GM12873 (cell line): ENCODE results near the gene FRAS1.

Source experiments
- TF ChIP-seq, protein P1 (sequence below): IDR thresholded peaks from 2 replicates; pipeline ENCODE4 v1.5.1; 2012; ENCODE audit warnings: low read depth, mild to moderate bottlenecking, moderate library complexity, low read length, control low read depth; ENCODE audit not compliant: insufficient read depth; ENCODE audit errors: missing control alignments

The FRAS1 gene

DNA sequence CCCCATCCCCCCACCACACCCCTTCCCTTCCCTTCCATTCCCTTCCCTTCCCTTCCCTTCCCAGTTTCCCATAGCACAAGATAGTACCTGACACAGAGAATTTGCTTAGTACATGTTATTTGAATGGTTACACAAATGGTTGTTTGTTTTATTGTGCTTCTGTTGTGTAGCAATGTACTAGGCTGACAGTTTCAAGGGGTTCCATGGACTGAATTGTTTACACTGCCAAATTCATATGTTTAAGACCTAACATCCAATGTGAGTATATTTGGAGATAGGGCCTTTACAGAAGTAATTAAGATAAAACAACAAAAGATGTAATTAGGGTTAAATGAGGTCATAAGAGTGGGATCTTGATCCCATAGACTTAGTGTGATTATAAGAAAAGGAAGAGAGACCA, 133.5 kb downstream of the FRAS1 start:
- TF ChIP-seq, protein P1, sequence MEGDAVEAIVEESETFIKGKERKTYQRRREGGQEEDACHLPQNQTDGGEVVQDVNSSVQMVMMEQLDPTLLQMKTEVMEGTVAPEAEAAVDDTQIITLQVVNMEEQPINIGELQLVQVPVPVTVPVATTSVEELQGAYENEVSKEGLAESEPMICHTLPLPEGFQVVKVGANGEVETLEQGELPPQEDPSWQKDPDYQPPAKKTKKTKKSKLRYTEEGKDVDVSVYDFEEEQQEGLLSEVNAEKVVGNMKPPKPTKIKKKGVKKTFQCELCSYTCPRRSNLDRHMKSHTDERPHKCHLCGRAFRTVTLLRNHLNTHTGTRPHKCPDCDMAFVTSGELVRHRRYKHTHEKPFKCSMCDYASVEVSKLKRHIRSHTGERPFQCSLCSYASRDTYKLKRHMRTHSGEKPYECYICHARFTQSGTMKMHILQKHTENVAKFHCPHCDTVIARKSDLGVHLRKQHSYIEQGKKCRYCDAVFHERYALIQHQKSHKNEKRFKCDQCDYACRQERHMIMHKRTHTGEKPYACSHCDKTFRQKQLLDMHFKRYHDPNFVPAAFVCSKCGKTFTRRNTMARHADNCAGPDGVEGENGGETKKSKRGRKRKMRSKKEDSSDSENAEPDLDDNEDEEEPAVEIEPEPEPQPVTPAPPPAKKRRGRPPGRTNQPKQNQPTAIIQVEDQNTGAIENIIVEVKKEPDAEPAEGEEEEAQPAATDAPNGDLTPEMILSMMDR = no peak

DNA sequence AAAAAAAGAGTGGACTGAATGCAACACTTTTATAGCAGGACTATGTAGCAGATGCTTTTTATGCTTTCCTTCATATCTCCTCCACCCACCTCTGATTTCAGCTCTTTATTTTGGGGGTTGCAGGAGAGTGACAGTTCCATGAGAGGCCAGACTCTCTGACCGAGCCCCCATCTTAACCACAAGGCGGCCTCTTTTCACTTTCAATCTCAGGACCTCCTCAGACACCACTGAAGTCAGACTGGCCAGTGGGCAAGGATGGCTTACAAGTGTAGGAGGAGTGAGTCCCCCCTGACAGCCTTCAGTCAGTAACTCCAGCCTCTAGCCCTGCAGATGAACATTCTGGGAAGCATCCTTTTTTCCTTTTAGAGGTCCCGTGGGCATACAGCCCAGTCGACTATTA, 140.8 kb downstream of the FRAS1 start:
- TF ChIP-seq, protein P1 = no peak

DNA sequence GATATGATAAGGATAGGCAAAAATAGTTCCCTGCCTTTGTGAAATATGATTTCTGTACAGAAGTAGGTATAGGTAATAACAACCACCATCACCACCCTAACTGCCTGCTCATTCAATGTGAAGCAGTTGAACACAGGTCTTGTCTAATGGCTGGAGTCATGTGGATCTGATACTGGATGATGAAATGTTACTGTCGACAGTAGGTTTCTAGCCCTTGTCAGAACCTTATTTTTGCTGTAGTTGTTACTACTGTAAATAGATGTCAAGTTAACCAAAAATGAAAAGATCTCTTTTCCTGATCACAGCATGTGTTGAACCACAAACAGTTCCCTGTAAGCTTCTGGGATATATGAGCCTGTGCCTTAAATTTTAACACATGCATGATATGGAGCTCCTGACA, 142.9 kb downstream of the FRAS1 start:
- TF ChIP-seq, protein P1 = no peak

DNA sequence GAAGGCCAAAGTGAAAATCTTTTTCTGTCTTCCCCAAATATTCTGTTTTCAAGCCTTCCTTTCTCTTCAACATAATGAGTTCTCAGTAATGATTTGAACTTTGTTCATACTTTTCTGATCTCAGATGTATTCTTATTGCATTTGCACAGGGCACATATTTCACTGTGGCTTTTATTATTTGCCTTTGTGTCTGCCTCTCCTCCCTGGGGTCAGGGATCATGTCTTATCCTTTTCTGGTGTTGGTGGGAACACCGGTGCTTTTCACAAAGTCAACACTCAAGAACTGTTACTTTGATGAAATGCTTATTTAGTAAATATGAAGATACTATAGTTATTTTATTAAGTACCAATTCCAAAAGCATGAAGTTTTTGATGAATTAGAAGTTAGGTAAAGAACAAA, 143.8 kb downstream of the FRAS1 start:
- TF ChIP-seq, protein P1 = no peak

- TF ChIP-seq, protein P1 = no peak
Observed at GRCh38 chr4:78204176-78204575, 147.1 kb downstream of the FRAS1 start.

- TF ChIP-seq, protein P1 = no peak
Observed at GRCh38 chr4:78205591-78205990, 148.5 kb downstream of the FRAS1 start.

DNA sequence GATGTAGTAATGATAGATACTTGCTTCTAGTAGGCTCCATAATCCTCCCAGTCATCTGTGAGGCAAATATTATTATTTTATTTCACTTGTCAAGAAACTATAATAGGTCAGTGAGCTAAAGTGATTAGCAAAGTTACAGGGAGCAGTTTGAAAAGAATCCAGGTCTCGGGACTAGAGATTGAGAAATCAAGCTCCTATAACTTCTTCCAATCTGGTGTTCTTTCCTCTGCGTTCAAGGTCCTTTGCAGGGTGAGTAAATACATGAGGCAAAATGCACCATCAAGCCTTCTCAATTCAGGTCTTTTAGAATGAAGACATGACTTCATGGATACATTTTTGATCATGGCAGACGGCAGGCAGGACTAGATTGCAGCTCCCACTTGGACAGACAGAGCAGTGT, 150.4 kb downstream of the FRAS1 start:
- TF ChIP-seq, protein P1 = no peak
